Effector memory CD8-positive, alpha-beta T cell (primary cell): ENCODE results near the gene LRBA.

Experiments
- ATAC-seq: fragments of 150-1000 bp; cut with Tn5 transposase; replicated peaks from 2 replicates; pipeline ENCODE4 v1.10.0; 2021; ENCODE audit warnings: mild to moderate bottlenecking, moderate library complexity
- DNase-seq, 3 experiments: peaks; one replicate each; pipeline ENCODE4 v3.0.0; 2021
- H3K27ac Mint-ChIP-seq, 2 donors: one replicate each; pipeline ENCODE4 v1.8.0; 2022; ENCODE audit warnings: mild to moderate bottlenecking in 2 of 2, mixed read lengths in 2 of 2, moderate library complexity in 2 of 2
- H3K27me3 Mint-ChIP-seq, 2 donors: one replicate each; pipeline ENCODE4 v1.8.0; 2022; ENCODE audit warnings: mixed read lengths in 2 of 2
- H3K36me3 Mint-ChIP-seq: one replicate; pipeline ENCODE4 v1.8.0; 2022; ENCODE audit warnings: mild to moderate bottlenecking, moderate library complexity, mixed read lengths; ENCODE audit not compliant: insufficient read depth
- H3K4me1 Mint-ChIP-seq, 2 donors: one replicate each; pipeline ENCODE4 v1.8.0; 2022; ENCODE audit warnings: low read depth in 2 of 2, mixed read lengths in 2 of 2
- H3K4me3 Mint-ChIP-seq, 2 donors: one replicate each; pipeline ENCODE4 v1.8.0; 2022; ENCODE audit warnings: mild to moderate bottlenecking in 2 of 2, mixed read lengths in 2 of 2, moderate library complexity in 2 of 2
- H3K9me3 Mint-ChIP-seq, 2 donors: one replicate each; pipeline ENCODE4 v1.8.0; 2022; ENCODE audit warnings: mixed read lengths in 2 of 2

The LRBA gene

GRCh38 chr4:150854600-150854999, 160.5 kb downstream of the LRBA start:
- no peak for ATAC-seq
- no peak overlapping the region for H3K27ac Mint-ChIP-seq

GRCh38 chr4:150853882-150854281, 161.2 kb downstream of the LRBA start:
- Mint-ChIP-seq H3K36me3 (peaks cover 29% of the 10 kb centered on the region), H3K27ac (no peak overlapping the region), H3K9me3 (no peaks in the 10 kb centered on the region), H3K4me3 (no peak overlapping the region), H3K27me3 (no peaks in the 10 kb centered on the region), H3K4me1 (peaks cover 0 to 7% of the 10 kb centered on the region in 2 donors)
- no peak for DNase-seq
- ATAC-seq: no peak

More at GRCh38 chr4:150854600-150854999, 160.5 kb downstream of the LRBA start:
- no peaks in the 10 kb centered on the region for H3K27me3 Mint-ChIP-seq
- H3K4me1 Mint-ChIP-seq: peaks cover 0 to 7% of the 10 kb centered on the region in 2 donors
- no peak for DNase-seq
- H3K36me3 Mint-ChIP-seq: peaks cover 27% of the 10 kb centered on the region
- no peak overlapping the region for H3K4me3 Mint-ChIP-seq
- no peaks in the 10 kb centered on the region for H3K9me3 Mint-ChIP-seq

- H3K4me1 Mint-ChIP-seq: peaks cover 0 to 7% of the 10 kb centered on the region in 2 donors
- H3K36me3 Mint-ChIP-seq: peaks cover 41% of the 10 kb centered on the region
- DNase-seq: no peak
- H3K4me3 Mint-ChIP-seq: no peak overlapping the region
- no peaks in the 10 kb centered on the region for H3K27me3 Mint-ChIP-seq
- H3K27ac Mint-ChIP-seq: no peak overlapping the region
- no peaks in the 10 kb centered on the region for H3K9me3 Mint-ChIP-seq
- ATAC-seq: no peak
Observed at GRCh38 chr4:150852216-150852615, 162.9 kb downstream of the LRBA start.

GRCh38 chr4:150849016-150849415, 166.1 kb downstream of the LRBA start:
- H3K27me3 Mint-ChIP-seq: no peaks in the 10 kb centered on the region
- no peak overlapping the region for H3K27ac Mint-ChIP-seq
- ATAC-seq (no peak), DNase-seq (no peak)
- peaks cover 2 to 7% of the 10 kb centered on the region in 2 donors for H3K4me1 Mint-ChIP-seq
- H3K9me3 Mint-ChIP-seq: no peaks in the 10 kb centered on the region
- H3K36me3 Mint-ChIP-seq: peaks cover 42% of the 10 kb centered on the region
- no peak overlapping the region for H3K4me3 Mint-ChIP-seq

GRCh38 chr4:150828159-150828558, 186.9 kb downstream of the LRBA start:
- H3K27ac Mint-ChIP-seq: peak overlapping the region; percentile 21 to 91
- no peaks in the 10 kb centered on the region for H3K9me3 Mint-ChIP-seq
- H3K27me3 Mint-ChIP-seq: no peaks in the 10 kb centered on the region
- ATAC-seq (peak; percentile 97), DNase-seq (peak; percentile 47 to 68 (median 56))
- H3K4me3 Mint-ChIP-seq: peak overlapping the region; percentile 9 to 74
- H3K4me1 Mint-ChIP-seq: peaks cover 33 to 63% of the 10 kb centered on the region in 2 donors
- H3K36me3 Mint-ChIP-seq: peaks cover 16% of the 10 kb centered on the region

- DNase-seq: no peak
- Mint-ChIP-seq H3K4me1 (peaks cover 33 to 63% of the 10 kb centered on the region in 2 donors), H3K4me3 (peak overlapping the region; percentile 9 to 74)
Observed at GRCh38 chr4:150827226-150827625, 187.9 kb downstream of the LRBA start.

GRCh38 chr4:150826306-150826705, 188.8 kb downstream of the LRBA start:
- H3K4me1 Mint-ChIP-seq: peaks cover 34 to 69% of the 10 kb centered on the region in 2 donors
- peak overlapping the region; percentile 9 to 74 for H3K4me3 Mint-ChIP-seq

More at GRCh38 chr4:150827226-150827625, 187.9 kb downstream of the LRBA start:
- Mint-ChIP-seq H3K27me3 (no peaks in the 10 kb centered on the region), H3K9me3 (no peaks in the 10 kb centered on the region), H3K27ac (peak overlapping the region; percentile 21 to 91), H3K36me3 (peaks cover 16% of the 10 kb centered on the region)
- ATAC-seq: no peak

GRCh38 chr4:150822407-150822806, 192.7 kb downstream of the LRBA start:
- no peak for ATAC-seq
- peaks cover 23 to 57% of the 10 kb centered on the region in 2 donors for H3K4me1 Mint-ChIP-seq
- no peak overlapping the region for H3K4me3 Mint-ChIP-seq
- no peaks in the 10 kb centered on the region for H3K27me3 Mint-ChIP-seq
- H3K36me3 Mint-ChIP-seq: peaks cover 6% of the 10 kb centered on the region
- DNase-seq: no peak
- no peaks in the 10 kb centered on the region for H3K9me3 Mint-ChIP-seq
- no peak overlapping the region for H3K27ac Mint-ChIP-seq

More at GRCh38 chr4:150826306-150826705, 188.8 kb downstream of the LRBA start:
- DNase-seq: no peak
- Mint-ChIP-seq H3K27ac (peak overlapping the region; percentile 21 to 91), H3K9me3 (no peaks in the 10 kb centered on the region), H3K27me3 (no peaks in the 10 kb centered on the region), H3K36me3 (peaks cover 16% of the 10 kb centered on the region)
- no peak for ATAC-seq

GRCh38 chr4:150821641-150822040, 193.4 kb downstream of the LRBA start:
- H3K36me3 Mint-ChIP-seq: peaks cover 6% of the 10 kb centered on the region
- no peak overlapping the region for H3K4me3 Mint-ChIP-seq
- DNase-seq: no peak
- H3K27ac Mint-ChIP-seq: no peak overlapping the region
- ATAC-seq: no peak
- no peaks in the 10 kb centered on the region for H3K9me3 Mint-ChIP-seq
- peaks cover 19 to 49% of the 10 kb centered on the region in 2 donors for H3K4me1 Mint-ChIP-seq
- H3K27me3 Mint-ChIP-seq: no peaks in the 10 kb centered on the region

- no peak overlapping the region for H3K27ac Mint-ChIP-seq
- H3K4me1 Mint-ChIP-seq: peaks cover 13 to 37% of the 10 kb centered on the region in 2 donors
- H3K9me3 Mint-ChIP-seq: no peaks in the 10 kb centered on the region
- no peak for ATAC-seq
- no peak for DNase-seq
- no peak overlapping the region for H3K4me3 Mint-ChIP-seq
- H3K27me3 Mint-ChIP-seq: no peaks in the 10 kb centered on the region
- H3K36me3 Mint-ChIP-seq: no peaks in the 10 kb centered on the region
Observed at GRCh38 chr4:150820409-150820808, 194.7 kb downstream of the LRBA start.

- Mint-ChIP-seq H3K9me3 (no peaks in the 10 kb centered on the region), H3K27ac (peak overlapping the region in 1 of 2 donors; percentile 1), H3K36me3 (no peaks in the 10 kb centered on the region), H3K4me1 (peaks cover 5 to 26% of the 10 kb centered on the region in 2 donors), H3K27me3 (no peaks in the 10 kb centered on the region), H3K4me3 (no peak overlapping the region)
- ATAC-seq: no peak
- DNase-seq: no peak
Observed at GRCh38 chr4:150818661-150819060, 196.4 kb downstream of the LRBA start.

- H3K27me3 Mint-ChIP-seq: no peaks in the 10 kb centered on the region
- H3K27ac Mint-ChIP-seq: peak overlapping the region in 1 of 2 donors; percentile 1
- H3K4me1 Mint-ChIP-seq: peaks cover 3 to 22% of the 10 kb centered on the region in 2 donors
- H3K4me3 Mint-ChIP-seq: no peak overlapping the region
- H3K9me3 Mint-ChIP-seq: no peaks in the 10 kb centered on the region
- no peaks in the 10 kb centered on the region for H3K36me3 Mint-ChIP-seq
- no peak for DNase-seq
- ATAC-seq: no peak
Observed at GRCh38 chr4:150817804-150818528, 197.1 kb downstream of the LRBA start.

- H3K36me3 Mint-ChIP-seq: peaks cover 9% of the 10 kb centered on the region
- no peak overlapping the region for H3K4me3 Mint-ChIP-seq
- no peaks in the 10 kb centered on the region for H3K9me3 Mint-ChIP-seq
- H3K27me3 Mint-ChIP-seq: no peaks in the 10 kb centered on the region
- ATAC-seq (no peak), DNase-seq (no peak)
- H3K27ac Mint-ChIP-seq: no peak overlapping the region
- peaks cover 3 to 22% of the 10 kb centered on the region in 2 donors for H3K4me1 Mint-ChIP-seq
Observed at GRCh38 chr4:150817017-150817416, 198.1 kb downstream of the LRBA start.

- Mint-ChIP-seq H3K27ac (no peak overlapping the region), H3K9me3 (no peaks in the 10 kb centered on the region), H3K36me3 (peaks cover 10% of the 10 kb centered on the region), H3K27me3 (no peaks in the 10 kb centered on the region), H3K4me3 (no peak overlapping the region), H3K4me1 (peaks cover 3 to 18% of the 10 kb centered on the region in 2 donors)
- DNase-seq (no peak), ATAC-seq (no peak)
Observed at GRCh38 chr4:150816491-150816890, 198.6 kb downstream of the LRBA start.
